ENCODE data around the gene PHYKPL. TPM values are rescaled to one million over a fixed set of nuclear protein-coding genes. Genes with fewer than 3 reads are reported as not detected.
A peak's percentile ranks its signal among the peaks of the same experiment; 100 is the strongest.
"Not testable (repeated sequence)": the region's sequence is repeated elsewhere in the genome, so short reads cannot be mapped to it uniquely, and the experiment has no call there.

Gene PHYKPL
- total RNA-seq, 1 donor from 2014 or later = 31.0 TPM

DNA sequence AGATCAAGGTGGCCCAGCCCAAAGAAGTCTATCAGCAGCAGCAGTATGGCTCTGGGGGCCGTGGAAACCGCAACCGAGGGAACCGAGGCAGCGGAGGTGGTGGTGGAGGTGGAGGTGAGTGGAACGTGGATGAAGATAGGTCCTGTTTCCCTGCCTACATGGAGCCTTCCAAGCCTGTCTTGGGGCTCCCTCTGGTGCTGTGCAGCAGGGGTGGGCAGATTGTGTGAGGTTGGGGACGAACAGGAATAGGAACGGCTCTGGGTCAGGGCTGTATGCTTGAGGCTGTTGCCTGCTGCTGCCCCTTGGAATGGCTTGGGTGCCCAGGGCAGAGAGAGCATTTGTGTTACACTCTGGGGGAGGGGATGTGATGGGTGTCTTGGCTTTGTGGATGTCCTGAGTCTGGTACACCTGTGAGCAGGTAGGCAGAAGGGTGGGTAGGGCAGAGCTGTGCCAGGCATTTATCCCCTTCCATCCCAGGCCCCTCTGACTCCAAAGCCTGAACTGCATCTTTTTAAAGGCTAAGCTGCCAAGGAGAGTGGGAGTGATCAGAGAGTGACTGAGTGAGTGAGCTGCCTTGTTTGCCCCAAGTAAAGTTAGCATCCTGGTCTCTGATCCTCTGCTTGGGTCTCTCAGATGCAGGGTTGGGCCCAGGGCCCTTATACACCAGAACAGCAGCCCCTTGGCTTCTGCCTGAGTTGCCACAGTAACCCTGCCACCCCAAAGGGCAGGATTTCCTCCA is 23.1 kb downstream of the PHYKPL start:
- DNase-seq (ENCODE audit: extremely low read depth, low read depth, low spot score) = no peak

DNA sequence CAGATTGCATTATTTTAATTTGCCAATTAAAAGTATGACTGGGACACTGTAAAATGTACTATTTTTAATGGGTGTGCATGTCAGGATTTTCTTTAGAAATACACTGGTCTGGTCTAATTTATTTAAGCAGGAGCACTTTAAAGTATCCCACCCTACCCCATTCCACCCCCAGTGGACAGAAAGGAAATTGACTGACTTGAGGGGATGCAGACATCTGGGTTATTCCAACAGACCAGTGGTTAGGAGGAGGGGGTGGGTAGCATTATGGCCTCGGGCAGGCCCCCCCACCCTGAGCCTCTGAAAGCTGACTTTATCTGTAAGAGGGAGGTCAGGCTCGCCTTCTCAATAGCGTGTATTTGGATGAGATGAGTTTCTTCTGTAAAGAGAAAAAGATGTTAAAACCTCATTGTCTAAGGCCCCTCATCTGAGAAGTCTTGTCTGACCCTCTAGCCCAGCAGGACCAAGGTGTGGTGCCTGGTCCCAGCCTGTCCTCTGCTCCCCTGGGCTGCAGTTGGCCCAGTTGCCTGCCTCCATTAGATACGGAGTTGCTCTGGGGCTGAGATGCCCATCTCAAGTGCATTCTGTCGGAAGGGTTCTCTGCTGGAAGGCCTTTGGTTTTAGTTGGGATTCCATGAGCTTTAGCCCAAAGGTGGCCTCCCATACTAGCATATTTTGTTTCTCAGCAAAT is 23.9 kb downstream of the PHYKPL start:
- no peak for DNase-seq (ENCODE audit: extremely low read depth, low read depth, low spot score)

DNA sequence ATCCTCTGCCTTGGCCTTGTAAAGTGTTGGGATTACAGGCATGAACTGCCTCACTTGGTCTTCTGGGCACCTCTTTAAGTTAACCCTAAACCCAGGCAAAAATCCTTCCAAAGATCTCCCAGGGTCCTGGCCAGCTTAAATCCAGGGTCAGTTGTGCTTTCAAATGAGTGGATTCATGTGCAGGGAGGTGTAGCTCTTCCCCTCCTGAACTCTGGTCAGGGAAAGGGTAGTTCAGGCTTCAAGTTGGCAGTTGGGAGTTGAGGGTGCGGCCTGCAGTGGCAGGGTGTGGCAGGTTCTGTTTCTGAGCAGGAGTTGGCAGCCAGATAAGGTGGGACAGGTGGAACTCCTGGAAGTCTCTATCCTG is 24.7 kb downstream of the PHYKPL start:
- no peak for DNase-seq (ENCODE audit: extremely low read depth, low read depth, low spot score)

DNA sequence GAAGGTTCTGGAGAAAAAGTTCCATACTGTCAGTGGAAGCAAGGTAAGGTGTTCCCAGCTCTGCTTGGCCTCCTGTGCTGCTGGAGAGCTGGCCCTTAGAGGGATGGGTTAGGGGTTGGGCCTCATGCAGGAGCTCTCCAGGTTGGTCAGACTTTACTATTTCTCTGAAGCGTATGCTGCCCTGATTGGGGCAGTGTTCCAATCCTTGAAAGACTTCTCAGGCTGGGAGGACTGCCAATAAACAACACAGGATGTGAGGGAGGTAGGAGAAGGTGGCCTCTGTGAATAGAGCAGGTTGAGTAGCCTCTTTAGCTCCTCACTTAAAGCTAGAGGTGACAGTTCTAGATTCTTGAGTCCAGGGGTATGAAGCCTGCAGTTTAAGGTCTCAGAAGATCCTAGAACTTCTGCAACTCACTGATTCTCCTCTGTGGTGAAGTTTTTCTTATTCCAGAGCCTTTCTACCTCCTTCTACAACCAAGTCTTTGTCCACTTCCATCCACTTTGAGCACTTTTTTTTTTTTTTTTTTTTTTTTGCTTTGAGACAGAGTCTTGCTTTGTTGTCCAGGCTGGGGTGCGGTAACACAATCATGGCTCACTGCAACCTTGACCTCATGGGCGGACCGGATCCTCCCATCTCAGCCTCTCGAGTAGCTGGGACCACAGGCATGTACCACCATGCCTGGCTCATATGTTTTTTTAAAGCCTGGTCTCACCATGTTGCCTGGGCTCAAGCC is 25.3 kb downstream of the PHYKPL start:
- DNase-seq (ENCODE audit: extremely low read depth, low read depth, low spot score) = peak; percentile 36

DNA sequence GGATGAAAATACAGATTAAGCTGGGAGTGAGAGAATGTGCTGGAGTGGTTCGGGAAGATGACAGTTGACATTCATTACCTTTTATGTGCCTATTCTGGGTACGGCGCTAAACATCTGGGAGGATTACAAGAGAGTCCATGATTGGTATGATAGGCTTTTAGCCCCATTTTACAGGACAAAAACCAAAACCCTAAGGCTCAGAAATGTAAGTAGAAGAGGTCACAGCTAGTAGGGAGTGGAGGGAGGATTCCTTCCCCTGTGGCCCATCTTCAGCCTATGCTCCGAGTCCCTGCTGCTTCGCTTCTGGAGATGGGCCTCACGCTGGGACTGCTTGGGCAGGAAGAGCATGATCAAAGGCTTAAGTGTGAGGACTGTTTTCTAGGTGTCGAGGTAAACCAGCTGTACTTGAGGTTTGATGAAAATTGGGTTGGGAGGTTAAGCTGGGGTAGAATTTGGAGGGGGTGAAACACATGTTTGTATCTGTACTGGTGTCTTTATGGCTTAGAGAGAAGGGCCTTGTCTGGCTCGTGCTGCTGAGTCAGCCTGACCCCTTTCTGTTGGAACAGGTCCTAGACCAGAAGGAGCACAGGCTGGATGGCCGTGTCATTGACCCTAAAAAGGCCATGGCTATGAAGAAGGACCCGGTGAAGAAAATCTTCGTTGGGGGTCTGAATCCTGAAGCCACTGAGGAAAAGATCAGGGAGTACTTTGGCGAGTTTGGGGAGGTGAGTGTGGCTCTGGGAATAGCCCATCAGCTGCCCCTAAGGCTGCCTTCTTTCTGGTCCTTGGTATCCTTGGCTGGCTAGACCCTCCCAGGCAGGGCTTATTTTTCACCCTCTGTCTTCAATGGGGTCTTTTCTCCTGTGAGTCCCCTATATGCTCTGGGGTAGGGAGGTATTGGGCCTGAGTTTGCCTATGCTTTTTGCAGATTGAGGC is 26.2 kb downstream of the PHYKPL start:
- DNase-seq (ENCODE audit: extremely low read depth, low read depth, low spot score) = no peak

DNA sequence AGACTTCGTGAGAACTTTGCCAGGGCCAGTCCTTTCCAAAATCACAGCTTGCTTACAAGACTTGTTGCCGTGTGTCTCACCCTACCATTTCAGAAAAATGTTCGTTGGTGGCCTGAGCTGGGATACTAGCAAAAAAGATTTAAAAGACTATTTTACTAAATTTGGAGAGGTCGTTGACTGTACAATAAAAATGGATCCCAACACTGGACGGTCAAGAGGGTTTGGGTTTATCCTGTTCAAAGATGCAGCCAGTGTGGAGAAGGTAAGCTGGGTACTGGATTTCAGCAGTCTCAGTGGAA is 26.9 kb downstream of the PHYKPL start:
- DNase-seq (ENCODE audit: extremely low read depth, low read depth, low spot score) = no peak

DNA sequence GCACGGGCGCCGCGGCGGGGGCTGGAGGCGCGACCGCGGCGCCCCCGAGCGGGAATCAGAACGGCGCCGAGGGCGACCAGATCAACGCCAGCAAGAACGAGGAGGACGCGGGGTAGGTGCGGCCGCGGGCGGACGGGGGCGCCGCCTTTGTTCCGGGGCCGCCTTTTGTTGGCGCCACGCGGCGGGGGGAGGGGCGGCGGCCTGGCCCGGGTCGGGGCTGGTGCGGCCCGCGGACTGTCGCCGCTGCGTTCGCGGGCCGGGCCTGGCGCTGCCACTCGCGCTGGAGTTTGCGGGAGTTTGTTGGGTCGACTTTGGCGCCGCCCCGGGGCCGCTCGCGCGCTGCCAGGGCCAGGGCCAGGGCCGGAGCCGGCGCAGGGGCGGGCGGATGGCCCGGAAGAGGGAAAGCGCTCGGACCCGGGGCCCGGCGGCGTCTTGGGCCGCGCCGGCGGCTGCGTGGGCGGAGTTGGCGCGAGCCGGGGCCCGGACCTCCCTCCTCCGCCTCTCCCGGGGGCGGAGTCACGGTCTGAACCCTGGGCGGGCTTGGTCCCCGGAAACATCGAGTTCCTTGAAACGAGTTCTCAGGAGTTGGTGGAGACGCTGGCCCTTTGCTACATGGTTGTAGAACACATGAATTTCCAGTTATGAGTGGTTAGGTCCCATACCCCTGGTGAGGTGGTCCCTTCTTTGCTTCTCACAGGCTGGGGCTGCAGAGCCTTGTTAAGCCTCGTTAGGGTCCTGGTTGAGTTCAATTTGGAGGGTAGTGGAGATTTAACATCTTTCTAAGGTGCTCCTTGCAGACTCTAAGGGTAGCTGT is 27.5 kb downstream of the PHYKPL start:
- no peak for DNase-seq (ENCODE audit: extremely low read depth, low read depth, low spot score)

DNA sequence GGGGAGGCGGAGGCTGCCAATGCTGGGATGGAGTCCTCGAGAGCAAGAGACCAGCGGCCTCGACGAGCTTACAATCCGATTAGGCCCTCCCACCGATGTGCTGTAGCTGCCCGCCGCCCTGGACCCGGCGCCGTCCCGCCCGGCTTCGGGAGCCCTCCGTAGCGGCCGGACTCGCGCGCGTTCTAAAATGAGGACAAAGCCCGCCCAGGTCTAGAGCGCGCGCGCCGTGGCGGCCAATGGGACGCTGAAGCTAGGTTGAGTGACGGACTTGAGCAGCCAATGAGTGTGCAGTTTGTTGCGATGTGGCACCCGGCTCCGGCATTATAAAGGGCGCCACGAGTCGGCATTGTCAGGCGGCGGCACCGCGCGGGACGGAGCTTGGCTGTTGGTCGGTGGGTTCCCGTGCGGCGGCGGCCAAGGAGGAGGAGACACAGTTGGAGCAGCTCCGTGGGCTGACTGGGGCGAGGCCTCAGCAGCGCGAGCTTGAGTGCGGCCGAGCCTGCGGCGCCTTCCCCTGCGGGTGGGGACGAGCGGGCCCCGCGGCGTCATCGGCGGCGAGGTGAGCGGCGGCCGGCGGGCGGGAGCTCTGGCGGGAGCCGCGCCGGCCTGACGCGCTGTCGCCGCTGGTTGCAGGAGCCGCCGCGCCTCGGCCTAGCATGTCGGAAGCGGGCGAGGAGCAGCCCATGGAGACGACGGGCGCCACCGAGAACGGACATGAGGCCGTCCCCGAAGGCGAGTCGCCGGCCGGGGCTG is 28.2 kb downstream of the PHYKPL start, which contains the start of gene HNRNPAB:
TSS of gene HNRNPAB (plus strand) at position 352 of the 753 bp plus-strand sequence. CDS start at position 657, 305 bp downstream.
- DNase-seq (ENCODE audit: extremely low read depth, low read depth, low spot score) = peak; percentile 63

DNA sequence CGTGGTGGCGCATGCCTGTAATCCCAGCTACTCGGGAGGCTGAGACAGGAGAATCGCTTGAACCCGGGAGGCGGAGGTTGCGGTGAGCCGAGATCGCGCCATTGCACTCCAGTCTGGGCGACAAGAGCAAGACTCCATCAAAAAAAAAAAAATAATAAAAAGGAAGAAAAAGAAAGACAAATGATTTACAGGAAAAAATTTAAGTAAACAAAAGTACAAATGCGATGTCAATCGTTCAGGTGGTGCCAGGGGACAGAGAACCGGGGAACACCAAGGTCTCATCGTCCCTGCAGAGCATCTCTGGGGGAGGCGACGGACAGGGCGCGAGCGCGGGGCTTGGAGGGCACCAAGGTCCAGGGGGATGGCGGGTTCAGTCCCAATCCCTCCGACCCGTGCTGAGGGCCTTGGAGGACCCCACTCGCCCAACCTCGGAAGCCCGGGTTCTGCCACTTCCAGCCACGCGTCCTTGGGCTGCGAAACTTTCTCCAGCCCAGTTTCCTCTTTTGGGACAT is 28.9 kb downstream of the PHYKPL start:
- no peak for DNase-seq (ENCODE audit: extremely low read depth, low read depth, low spot score)

DNA sequence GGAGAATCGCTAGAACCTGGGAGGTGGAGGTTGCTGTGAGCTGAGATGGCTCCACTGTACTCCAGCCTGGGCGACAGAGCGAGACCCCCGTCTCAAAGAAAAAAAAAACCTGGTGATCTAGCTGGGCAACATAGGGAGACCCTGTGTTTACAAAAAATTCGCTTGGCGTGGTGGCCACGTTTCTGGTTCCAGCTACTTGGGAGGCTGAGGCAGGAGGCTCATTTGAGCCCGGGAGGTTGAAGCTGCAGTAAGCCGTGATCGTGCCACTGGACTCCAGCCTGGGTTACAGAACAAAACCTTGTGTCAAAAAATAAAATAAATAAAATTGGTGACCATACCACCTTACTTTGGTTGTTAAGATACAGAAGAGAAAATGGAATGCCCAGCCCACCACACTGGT is 30.1 kb downstream of the PHYKPL start:
- DNase-seq (ENCODE audit: extremely low read depth, low read depth, low spot score) = no peak

DNA sequence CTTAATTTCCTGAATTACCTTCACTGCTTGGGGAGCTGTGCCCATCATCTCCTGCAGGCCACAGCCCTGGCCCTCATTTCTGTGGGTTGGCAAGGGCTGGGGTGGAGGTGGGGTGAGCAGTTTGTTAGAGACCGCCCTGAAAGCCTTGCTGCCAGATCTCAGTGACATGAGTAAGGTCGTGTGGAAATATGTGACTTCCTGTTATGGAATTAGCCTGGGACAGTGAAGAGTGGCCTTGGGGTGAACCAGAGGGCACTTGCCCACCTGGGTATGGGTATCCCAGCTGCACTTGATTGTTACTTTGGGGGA is 30.7 kb downstream of the PHYKPL start:
- DNase-seq (ENCODE audit: extremely low read depth, low read depth, low spot score) = no peak

DNA sequence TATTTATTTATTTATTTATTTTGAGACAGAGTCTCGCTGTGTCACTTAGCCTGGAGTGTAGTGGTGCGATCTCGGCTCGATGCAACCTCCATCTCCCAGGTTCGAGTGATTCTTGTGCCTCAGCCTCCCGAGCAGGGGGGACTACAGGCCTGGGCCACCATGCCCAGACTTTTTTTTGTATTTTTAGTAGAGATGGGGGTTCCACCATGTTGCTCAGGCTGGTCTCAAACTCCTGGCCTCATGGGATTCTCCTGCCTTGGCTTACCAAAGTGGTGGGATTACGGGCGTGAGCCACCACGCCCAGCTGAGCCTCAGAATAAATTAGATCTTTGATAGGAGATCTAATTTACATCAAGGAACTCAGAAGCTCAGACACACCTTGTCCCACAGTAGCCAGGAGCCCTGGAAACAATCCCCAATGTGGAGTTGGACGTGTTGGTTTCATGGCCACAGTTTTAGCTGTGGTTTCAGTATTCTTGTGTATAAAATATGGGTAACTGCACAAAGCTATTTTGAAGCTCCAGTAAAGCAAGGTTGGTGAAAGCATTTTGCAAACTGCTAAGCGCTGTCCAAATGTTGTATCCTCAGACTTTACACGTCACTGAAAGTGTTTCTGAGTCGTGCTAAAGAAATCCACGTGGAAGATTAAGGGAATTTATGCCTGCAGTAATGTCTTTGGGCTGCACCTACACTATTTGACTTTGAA is 31.2 kb downstream of the PHYKPL start:
- DNase-seq (ENCODE audit: extremely low read depth, low read depth, low spot score) = no peak

DNA sequence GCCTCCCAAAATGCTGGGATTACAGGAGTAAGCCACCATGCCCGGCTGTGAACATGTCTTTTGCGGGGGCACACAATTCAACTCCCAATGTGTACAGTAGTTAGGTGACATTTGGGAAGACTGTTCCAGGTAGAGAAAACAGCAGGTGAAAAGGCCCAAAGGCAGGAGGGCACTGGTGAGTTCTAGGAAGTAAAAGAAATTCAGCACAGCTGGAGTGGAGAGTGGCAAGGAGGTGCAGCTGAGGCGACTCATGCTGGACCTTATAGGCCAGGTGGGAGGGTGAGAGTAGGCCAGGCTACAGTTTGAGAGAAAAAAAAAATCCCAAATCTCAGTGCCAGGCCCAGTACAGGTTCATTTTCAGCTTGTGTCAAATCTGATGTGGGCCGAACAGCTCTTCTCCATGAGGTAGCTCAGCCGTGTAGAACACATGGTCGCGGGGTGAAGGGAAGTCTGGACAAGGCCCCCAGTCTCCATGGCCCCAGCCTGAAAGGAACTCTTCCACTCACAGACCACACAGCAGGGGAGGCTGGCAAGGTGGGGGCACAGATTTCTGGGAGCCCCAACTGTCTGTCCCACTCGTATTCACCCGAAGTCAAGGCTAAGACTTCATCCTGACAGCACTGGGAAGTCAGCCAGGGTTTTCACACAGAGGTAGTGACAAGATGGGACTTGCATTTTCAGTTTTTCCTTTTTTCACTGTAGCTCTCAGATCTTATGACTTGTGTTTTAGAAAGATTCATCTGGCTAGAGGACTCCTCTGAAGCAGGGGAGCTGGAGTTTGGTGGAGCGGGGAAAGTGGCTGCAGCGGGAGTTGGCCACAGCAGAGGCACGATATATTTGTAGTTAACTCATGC is 32.8 kb downstream of the PHYKPL start:
- no peak for DNase-seq (ENCODE audit: extremely low read depth, low read depth, low spot score)

DNA sequence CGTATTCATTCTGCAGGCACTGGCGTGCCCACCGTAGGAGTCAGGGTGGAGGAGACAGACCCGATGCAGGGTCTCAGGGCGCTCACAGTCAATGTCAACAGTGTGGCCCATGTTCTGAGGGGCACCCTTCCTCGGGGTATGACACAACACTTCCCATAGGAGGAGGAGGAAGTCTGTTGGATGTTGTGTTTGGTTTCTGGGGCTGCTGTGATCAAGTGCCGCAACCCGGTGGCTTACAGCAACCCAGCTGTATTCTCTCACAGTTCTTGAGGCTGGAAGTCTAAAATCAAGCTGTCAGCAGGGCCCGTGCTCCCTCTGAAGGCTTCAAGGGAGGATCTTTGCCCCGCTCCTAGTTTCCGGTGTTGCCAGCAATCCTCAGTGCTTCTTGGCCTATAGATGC is 33.9 kb downstream of the PHYKPL start:
- DNase-seq (ENCODE audit: extremely low read depth, low read depth, low spot score) = no peak

DNA sequence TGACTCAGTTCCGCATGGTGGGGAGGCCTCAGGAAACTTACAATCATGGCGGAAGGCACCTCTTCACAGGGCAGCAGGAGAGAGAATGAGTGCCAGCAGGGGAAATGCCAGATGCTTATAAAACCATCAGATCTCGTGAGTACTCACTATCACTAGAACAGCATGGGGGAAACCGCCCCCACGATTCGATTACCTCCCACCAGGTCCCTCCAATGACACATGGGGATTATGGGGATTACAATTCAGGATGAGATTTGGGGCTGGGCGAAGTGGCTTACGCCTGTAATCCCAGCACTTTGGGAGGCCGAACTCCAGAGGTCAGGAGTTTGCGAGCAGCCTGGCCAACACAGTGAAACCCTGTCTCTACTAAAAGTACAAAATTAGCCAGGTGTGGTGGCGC is 34.5 kb downstream of the PHYKPL start:
- DNase-seq (ENCODE audit: extremely low read depth, low read depth, low spot score) = not testable (repeated sequence)

DNA sequence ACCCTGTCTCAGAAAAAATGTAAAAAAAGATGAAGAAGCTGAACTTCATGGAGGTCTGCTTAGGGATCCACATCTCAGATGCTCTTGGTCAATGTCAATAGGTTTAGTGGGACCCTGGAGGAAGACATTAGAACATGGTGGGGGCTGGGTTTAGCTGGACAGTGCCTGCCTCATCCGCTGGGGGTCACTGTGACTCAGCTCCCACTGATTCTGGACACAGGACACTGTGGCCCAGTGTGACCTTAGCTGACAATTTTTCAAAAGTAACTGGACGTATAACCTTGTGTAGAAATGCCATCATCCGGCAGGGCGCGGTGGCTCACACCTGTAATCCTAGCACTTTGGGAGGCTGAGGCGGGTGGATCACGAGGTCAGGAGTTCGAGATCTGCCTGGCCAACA is 35.6 kb downstream of the PHYKPL start:
- DNase-seq (ENCODE audit: extremely low read depth, low read depth, low spot score) = no peak

DNA sequence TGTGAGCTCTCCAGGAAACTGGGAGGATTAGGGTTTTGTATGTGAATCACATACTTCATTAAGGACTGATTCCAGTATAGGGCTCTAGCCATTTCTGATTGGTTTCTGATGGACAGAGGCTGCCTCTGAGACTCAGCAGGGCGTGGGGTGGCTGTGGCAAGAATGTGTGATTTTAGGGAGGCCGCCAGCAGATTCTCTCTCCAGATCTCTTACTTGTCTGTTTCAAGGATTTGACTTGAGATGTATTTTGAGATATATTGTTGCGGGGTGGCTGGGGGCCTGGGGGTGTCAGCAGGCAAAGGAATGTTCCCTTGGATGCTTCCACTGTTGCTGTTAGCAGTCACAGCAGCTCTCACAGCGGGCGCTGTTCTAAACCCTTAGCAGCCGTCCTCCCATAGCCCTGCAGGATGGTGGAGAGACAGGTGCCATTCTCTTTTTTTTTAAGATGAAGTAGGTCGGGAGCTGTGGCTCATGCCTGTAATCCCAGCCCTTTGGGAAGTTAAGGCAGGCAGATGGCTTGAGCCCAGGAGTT is 36.3 kb downstream of the PHYKPL start:
- no peak for DNase-seq (ENCODE audit: extremely low read depth, low read depth, low spot score)
